Progenitor cell of endocrine pancreas (in vitro differentiated cells): Measurements from ENCODE around the gene NDRG4. TPM values are rescaled to one million over a fixed set of nuclear protein-coding genes. Genes with fewer than 3 reads are reported as not detected.

Experiments
- DNase-seq: peaks from one replicate; pipeline ENCODE4 v3.0.0; 2021; ENCODE audit warnings: low spot score; ENCODE audit not compliant: unreplicated experiment
- H3K27ac Mint-ChIP-seq: 2 replicates; pipeline ENCODE4 v1.8.0; 2021; ENCODE audit warnings: mild to moderate bottlenecking, moderate library complexity, mixed read lengths
- H3K27me3 Mint-ChIP-seq: 2 replicates; pipeline ENCODE4 v1.8.0; 2021; ENCODE audit warnings: mixed read lengths
- H3K36me3 Mint-ChIP-seq: 2 replicates; pipeline ENCODE4 v1.8.0; 2022; ENCODE audit warnings: mixed read lengths; ENCODE audit not compliant: insufficient read depth
- H3K4me1 Mint-ChIP-seq: 2 replicates; pipeline ENCODE4 v1.8.0; 2021; ENCODE audit warnings: low read depth, mixed read lengths
- H3K4me3 Mint-ChIP-seq: 2 replicates; pipeline ENCODE4 v1.8.0; 2021; ENCODE audit warnings: low read depth, mild to moderate bottlenecking, moderate library complexity, mixed read lengths
- H3K9me3 Mint-ChIP-seq: 2 replicates; pipeline ENCODE4 v1.8.0; 2021; ENCODE audit warnings: low read depth, mixed read lengths
- total RNA-seq: library from RNA; stranded (reverse); gene quantifications from 2 replicates; pipeline ENCODE4 v1.2.1, GENCODE V29; 2021
- TF ChIP-seq, protein P1 (sequence below): fragments of 200-600 bp; sonication (generic); IDR thresholded peaks from one replicate; pipeline ENCODE4 v1.5.0; 2021; ENCODE audit warnings: antibody characterized with exemption, mild to moderate bottlenecking; ENCODE audit not compliant: unreplicated experiment

NDRG4 gene
- total RNA-seq, 1 donor from 2014 or later = 25.7 TPM

DNA sequence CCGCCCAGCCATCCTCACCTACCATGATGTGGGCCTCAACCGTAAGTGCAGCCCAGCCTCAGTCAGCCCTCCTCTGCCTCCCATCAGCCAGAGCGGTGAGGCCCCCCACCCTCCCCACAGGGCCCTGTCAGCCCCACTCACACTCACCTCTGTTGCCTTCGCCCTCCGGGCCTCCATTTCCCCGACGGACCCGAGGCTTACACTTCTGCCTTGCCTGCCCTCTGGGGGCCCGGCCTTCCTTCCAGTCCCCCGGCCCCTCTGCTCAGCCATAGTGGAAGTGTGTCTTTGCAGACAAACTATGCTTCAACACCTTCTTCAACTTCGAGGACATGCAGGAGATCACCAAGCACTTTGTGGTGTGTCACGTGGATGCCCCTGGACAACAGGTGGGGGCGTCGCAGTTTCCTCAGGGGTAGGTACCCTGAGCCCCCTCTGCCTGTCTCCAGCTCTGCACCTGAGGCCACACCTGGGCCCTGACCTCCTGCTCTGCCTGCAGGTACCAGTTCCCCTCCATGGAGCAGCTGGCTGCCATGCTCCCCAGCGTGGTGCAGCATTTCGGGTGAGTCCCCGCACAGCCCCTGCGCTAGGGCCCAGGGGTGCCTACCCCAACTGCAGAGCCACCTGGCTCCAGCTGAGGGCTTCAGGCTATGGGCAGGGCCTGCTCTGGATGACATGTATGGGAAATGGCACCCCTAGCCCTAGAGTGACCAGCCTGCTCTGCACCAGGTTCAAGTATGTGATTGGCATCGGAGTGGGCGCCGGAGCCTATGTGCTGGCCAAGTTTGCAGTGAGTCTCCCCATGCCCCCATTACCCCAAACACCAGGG, 4.1 kb downstream of the NDRG4 start:
- Mint-ChIP-seq H3K4me3 (no peak overlapping the region), H3K4me1 (peaks cover 6% of the 10 kb centered on the region), H3K36me3 (no peaks in the 10 kb centered on the region), H3K27me3 (no peaks in the 10 kb centered on the region), H3K9me3 (no peaks in the 10 kb centered on the region), H3K27ac (no peak overlapping the region)
- DNase-seq = no peak
- TF ChIP-seq, protein P1, sequence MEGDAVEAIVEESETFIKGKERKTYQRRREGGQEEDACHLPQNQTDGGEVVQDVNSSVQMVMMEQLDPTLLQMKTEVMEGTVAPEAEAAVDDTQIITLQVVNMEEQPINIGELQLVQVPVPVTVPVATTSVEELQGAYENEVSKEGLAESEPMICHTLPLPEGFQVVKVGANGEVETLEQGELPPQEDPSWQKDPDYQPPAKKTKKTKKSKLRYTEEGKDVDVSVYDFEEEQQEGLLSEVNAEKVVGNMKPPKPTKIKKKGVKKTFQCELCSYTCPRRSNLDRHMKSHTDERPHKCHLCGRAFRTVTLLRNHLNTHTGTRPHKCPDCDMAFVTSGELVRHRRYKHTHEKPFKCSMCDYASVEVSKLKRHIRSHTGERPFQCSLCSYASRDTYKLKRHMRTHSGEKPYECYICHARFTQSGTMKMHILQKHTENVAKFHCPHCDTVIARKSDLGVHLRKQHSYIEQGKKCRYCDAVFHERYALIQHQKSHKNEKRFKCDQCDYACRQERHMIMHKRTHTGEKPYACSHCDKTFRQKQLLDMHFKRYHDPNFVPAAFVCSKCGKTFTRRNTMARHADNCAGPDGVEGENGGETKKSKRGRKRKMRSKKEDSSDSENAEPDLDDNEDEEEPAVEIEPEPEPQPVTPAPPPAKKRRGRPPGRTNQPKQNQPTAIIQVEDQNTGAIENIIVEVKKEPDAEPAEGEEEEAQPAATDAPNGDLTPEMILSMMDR = no peak

DNA sequence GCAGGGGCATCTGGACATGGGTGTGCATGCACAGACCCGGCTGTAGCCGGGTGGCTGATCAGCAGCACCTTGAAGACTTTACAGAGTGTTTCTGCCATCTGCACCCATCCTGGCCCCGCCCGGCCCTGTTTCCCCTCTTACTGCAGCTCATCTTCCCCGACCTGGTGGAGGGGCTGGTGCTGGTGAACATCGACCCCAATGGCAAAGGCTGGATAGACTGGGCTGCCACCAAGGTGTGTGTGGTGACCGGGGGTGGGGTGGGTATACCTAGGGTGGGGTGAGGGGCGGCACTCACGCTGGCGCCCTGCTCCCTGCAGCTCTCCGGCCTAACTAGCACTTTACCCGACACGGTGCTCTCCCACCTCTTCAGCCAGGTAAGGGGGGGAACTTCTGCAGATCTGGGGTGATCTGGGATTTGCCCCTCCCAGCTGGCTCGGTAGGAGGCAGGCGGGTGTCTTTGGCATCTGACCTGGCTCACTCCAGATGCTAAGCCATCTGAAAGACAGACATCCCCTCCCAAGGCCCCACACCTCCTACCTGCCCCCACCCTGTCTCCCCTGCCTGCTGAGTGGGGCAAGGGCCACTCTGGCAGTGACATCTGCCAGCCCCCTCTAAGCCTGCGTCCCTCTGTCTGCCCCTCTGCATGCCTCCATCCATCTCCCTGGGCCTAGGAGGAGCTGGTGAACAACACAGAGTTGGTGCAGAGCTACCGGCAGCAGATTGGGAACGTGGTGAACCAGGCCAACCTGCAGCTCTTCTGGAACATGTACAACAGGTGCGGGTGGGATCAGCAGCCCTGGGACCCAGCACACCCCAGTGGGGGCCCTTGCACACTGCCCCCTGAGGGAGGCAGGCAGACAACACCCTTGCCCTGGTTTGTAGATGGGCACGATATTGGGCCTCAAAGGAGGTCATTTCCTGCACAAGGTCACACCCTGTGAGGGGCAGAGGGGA, 6.6 kb downstream of the NDRG4 start:
- Mint-ChIP-seq H3K36me3 (peaks cover 3% of the 10 kb centered on the region), H3K9me3 (no peaks in the 10 kb centered on the region), H3K4me1 (no peaks in the 10 kb centered on the region), H3K27me3 (no peaks in the 10 kb centered on the region), H3K27ac (no peak overlapping the region), H3K4me3 (no peak overlapping the region)
- DNase-seq = no peak
- TF ChIP-seq, protein P1 = no peak

DNA sequence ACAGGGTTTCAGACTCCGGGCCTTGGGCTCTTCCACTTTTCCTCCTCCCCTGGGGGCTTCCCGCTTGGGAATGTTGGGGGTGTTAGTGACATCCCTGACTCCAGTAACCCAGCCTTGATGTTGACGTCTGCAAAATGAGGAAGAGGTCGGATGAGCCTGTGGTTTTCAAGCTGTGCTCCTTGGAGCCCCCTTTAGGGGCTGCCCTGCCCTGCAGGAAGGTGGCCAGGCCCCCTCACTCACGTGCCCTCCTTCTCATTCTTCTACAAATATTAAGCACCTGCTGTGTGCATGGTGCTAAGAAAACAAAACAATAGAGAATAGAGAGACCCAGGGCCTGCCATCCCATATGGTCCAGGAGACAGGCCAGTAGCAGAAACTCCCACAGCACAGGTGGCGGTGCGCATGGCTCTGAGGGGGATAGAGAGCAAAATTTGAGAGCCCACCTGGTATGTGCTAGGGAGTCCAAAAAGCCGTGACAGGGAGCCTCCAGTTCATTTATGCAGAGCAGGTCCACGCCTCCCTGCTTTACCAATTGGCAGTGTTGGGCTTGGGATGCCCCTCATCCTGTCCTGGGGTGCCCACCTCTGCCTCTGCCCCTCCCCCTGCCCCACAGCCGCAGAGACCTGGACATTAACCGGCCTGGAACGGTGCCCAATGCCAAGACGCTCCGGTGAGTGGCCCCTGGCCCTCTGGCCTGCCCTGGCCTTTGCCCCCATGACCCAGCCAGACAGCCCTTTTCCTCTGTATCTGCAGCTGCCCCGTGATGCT, 7.4 kb downstream of the NDRG4 start:
- no peak overlapping the region for H3K27ac Mint-ChIP-seq
- H3K36me3 Mint-ChIP-seq = peaks cover 3% of the 10 kb centered on the region
- TF ChIP-seq, protein P1 = peak; percentile 10
- H3K4me3 Mint-ChIP-seq = no peak overlapping the region
- H3K27me3 Mint-ChIP-seq = no peaks in the 10 kb centered on the region
- no peak for DNase-seq
- no peaks in the 10 kb centered on the region for H3K9me3 Mint-ChIP-seq
- peaks cover 1% of the 10 kb centered on the region for H3K4me1 Mint-ChIP-seq

DNA sequence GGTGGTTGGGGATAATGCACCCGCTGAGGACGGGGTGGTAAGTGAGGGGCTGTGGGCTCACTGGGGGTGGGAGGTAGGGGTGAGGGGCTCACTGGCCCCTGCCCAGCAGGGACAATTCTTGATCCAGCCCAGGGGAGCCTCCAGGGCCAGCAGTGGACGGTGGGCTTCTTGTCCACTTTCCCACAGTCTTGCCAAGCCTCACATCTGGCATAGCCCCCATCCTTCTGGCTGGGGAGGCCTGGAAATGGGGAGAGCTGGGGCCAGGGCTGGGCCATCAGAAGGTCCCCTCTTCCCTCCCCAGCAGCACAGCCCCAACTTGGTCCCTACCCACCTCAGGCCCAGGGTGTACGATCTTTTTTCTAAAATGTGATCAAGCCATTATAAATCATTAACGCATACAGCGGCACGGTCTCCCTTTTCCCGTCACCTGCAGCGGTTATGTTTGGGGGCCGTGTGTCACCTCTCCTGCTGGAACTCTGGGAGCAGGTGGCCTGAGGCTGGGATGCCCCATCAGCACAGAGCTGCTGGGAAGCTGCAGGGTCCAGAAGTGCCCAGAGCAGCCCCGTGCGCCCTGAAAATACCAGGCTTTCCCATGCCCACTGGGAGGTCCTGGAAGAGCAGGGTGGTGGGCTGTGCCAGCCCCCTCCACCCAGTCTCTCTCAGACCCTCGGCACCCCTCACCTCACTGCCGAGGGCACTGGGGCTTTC, 8.2 kb downstream of the NDRG4 start:
- Mint-ChIP-seq H3K9me3 (no peaks in the 10 kb centered on the region), H3K27me3 (no peaks in the 10 kb centered on the region), H3K36me3 (peaks cover 3% of the 10 kb centered on the region), H3K4me1 (peaks cover 3% of the 10 kb centered on the region), H3K4me3 (no peak overlapping the region), H3K27ac (no peak overlapping the region)
- DNase-seq = no peak
- TF ChIP-seq, protein P1 = no peak
